Upper lobe of left lung (tissue), 4 donors: ENCODE results near the gene RAPGEF2.

Source experiments
- EP300 ChIP-seq, 4 donors: sonication (generic); formaldehyde crosslinking; IDR thresholded peaks; one replicate each; pipeline ENCODE4 v1.5.1; 2017; ENCODE audit warnings: antibody characterized with exemption in 4 of 4, control low read depth in 2 of 4
- POLR2A ChIP-seq, 4 donors: fragments of 450-650 bp; IDR thresholded peaks; one replicate each; pipeline ENCODE4 v1.5.1; 2016 to 2017; ENCODE audit warnings: antibody characterized with exemption in 4 of 4, mild to moderate bottlenecking in 2 of 4
- POLR2AphosphoS5 ChIP-seq, 2 donors: sonication (generic); formaldehyde crosslinking; IDR thresholded peaks; one replicate each; pipeline ENCODE4 v1.5.1; 2017; ENCODE audit warnings: antibody characterized with exemption in 2 of 2
- TF ChIP-seq, protein P1 (sequence below), 6 experiments: fragments of 450-650 bp in 4 of 6; fragments of 200-600 bp in 2 of 6; sonication (generic) in 2 of 6; IDR thresholded peaks; one replicate each; pipeline ENCODE4 v1.5.1; 2016 to 2019; ENCODE audit warnings: antibody characterized with exemption in 6 of 6

DNA sequence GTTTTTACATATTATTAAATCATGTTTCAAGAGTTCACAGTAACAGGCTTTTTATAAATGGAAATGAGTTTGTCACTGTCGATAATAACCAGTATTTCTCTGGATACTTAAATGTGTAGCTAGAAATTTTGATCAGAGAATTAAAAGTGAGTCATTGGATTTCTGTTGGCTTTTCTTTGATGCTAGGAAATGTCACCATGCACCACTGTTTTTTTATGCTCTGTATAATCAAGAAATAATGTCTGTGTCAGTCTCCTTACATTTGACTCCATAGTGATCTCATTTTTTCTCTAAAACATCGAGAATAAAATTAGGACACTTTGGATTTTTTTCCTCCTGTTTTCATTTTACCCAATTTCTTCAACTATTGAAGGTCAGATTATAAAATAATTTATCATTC lies 234.2 kb downstream of the RAPGEF2 start:
- TF ChIP-seq, protein P1, sequence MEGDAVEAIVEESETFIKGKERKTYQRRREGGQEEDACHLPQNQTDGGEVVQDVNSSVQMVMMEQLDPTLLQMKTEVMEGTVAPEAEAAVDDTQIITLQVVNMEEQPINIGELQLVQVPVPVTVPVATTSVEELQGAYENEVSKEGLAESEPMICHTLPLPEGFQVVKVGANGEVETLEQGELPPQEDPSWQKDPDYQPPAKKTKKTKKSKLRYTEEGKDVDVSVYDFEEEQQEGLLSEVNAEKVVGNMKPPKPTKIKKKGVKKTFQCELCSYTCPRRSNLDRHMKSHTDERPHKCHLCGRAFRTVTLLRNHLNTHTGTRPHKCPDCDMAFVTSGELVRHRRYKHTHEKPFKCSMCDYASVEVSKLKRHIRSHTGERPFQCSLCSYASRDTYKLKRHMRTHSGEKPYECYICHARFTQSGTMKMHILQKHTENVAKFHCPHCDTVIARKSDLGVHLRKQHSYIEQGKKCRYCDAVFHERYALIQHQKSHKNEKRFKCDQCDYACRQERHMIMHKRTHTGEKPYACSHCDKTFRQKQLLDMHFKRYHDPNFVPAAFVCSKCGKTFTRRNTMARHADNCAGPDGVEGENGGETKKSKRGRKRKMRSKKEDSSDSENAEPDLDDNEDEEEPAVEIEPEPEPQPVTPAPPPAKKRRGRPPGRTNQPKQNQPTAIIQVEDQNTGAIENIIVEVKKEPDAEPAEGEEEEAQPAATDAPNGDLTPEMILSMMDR (IDR thresholded peaks at IDR 0.05): no peak
- TF ChIP-seq EP300 (IDR thresholded peaks at IDR 0.05) (no peak), POLR2A (IDR thresholded peaks at IDR 0.05) (no peak), POLR2AphosphoS5 (IDR thresholded peaks at IDR 0.05) (no peak)
